Calu3 (cell line): Measurements from ENCODE around the gene CRACR2A. TPM values are rescaled to one million over a fixed set of nuclear protein-coding genes. Genes with fewer than 3 reads are reported as not detected.

Experiments used
- BruUV-seq: library from RNA; stranded (reverse); fragments of 400-500 nt; replicated peaks from 2 replicates; lab custom pipeline; 2021; lab: Mats Ljungman, UMichigan
- CTCF ChIA-PET: fragments of 300-600 bp; sonication (Branson Sonifier 250); formaldehyde crosslinking; loops from one replicate; lab custom pipeline; 2022; ENCODE audit warnings: antibody characterized with exemption; lab: Charles Lee
- DNase-seq: peaks from one replicate; pipeline ENCODE4 v3.0.0; 2022
- H3K27ac Mint-ChIP-seq: one replicate; pipeline ENCODE4 v1.8.0; 2022; ENCODE audit warnings: mixed read lengths; ENCODE audit not compliant: unreplicated experiment
- H3K27me3 Mint-ChIP-seq: one replicate; pipeline ENCODE4 v1.8.0; 2022; ENCODE audit warnings: mixed read lengths; ENCODE audit not compliant: unreplicated experiment
- H3K36me3 Mint-ChIP-seq: one replicate; pipeline ENCODE4 v1.8.0; 2022; ENCODE audit warnings: mild to moderate bottlenecking, moderate library complexity, mixed read lengths; ENCODE audit not compliant: insufficient read depth, unreplicated experiment
- H3K4me1 Mint-ChIP-seq: one replicate; pipeline ENCODE4 v1.8.0; 2022; ENCODE audit warnings: mild to moderate bottlenecking, low read depth, mixed read lengths; ENCODE audit not compliant: unreplicated experiment
- H3K4me3 Mint-ChIP-seq: one replicate; pipeline ENCODE4 v1.8.0; 2022; ENCODE audit warnings: mild to moderate bottlenecking, low read depth, moderate library complexity, mixed read lengths; ENCODE audit not compliant: unreplicated experiment
- H3K9me3 Mint-ChIP-seq: one replicate; pipeline ENCODE4 v1.8.0; 2022; ENCODE audit warnings: low read depth, mixed read lengths; ENCODE audit not compliant: unreplicated experiment
- CTCF ChIP-seq: fragments of 200-600 bp; IDR thresholded peaks from one replicate; pipeline ENCODE4 v1.8.0; 2022; ENCODE audit warnings: antibody characterized with exemption; ENCODE audit not compliant: unreplicated experiment
- intact Hi-C: fragments of 100-400 bp; cut with micrococcal nuclease; formaldehyde crosslinking; loops from one replicate; pipeline ENCODE4 v1.10.0; 2022; ENCODE audit not compliant: unreplicated experiment
- total RNA-seq: library from RNA; stranded (reverse); gene quantifications from 2 replicates; pipeline ENCODE4 v1.2.3, GENCODE V29; 2022

The CRACR2A gene
- total RNA-seq, 1 experiment from 2014 or later, result 9.5 TPM

GRCh38 chr12:3770891-3771290 is 18.0 kb upstream of the CRACR2A start:
- H3K36me3 Mint-ChIP-seq, result no peaks in the 10 kb centered on the region
- no peaks in the 10 kb centered on the region for H3K9me3 Mint-ChIP-seq
- no peak for DNase-seq
- no TSS peak for BruUV-seq
- TF ChIP-seq CTCF, result no peak
- no peak overlapping the region for H3K4me3 Mint-ChIP-seq
- H3K27ac Mint-ChIP-seq, result no peak overlapping the region
- peaks cover 12% of the 10 kb centered on the region for H3K4me1 Mint-ChIP-seq
- intact Hi-C loops, result no loop called here
- CTCF ChIA-PET, result interaction anchor here (1.3 kb wide), 1 partner anchor 471 kb away, joined by 6 read pairs; no protein-coding TSS in a partner anchor
- H3K27me3 Mint-ChIP-seq, result no peaks in the 10 kb centered on the region

- TF ChIP-seq CTCF, result no peak
- no peaks in the 10 kb centered on the region for H3K36me3 Mint-ChIP-seq
- CTCF ChIA-PET, result interaction anchor here (0.5 to 1.2 kb wide), 3 partner anchors 8 to 469 kb away, joined by 3 to 9 read pairs (median 3); no protein-coding TSS in a partner anchor
- BruUV-seq, result no TSS peak
- H3K9me3 Mint-ChIP-seq, result no peaks in the 10 kb centered on the region
- H3K4me1 Mint-ChIP-seq, result peaks cover 12% of the 10 kb centered on the region
- peak overlapping the region; percentile 22 for H3K27ac Mint-ChIP-seq
- DNase-seq, result no peak
- no peak overlapping the region for H3K4me3 Mint-ChIP-seq
- H3K27me3 Mint-ChIP-seq, result no peaks in the 10 kb centered on the region
- intact Hi-C loops, result no loop called here
Observed at GRCh38 chr12:3768911-3769447, 16.1 kb upstream of the CRACR2A start.

GRCh38 chr12:3761116-3761735 is 8.3 kb upstream of the CRACR2A start:
- Mint-ChIP-seq H3K36me3 (no peaks in the 10 kb centered on the region), H3K27ac (no peak overlapping the region), H3K4me1 (no peaks in the 10 kb centered on the region), H3K27me3 (peaks cover 25% of the 10 kb centered on the region), H3K9me3 (peaks cover 9% of the 10 kb centered on the region), H3K4me3 (no peak overlapping the region)
- intact Hi-C loops, result no loop called here
- CTCF ChIA-PET, result no interaction called here
- DNase-seq, result no peak
- BruUV-seq, result no TSS peak
- TF ChIP-seq CTCF, result no peak

GRCh38 chr12:3759878-3760277 is 7.0 kb upstream of the CRACR2A start:
- Mint-ChIP-seq H3K36me3 (no peaks in the 10 kb centered on the region), H3K4me1 (no peaks in the 10 kb centered on the region), H3K27me3 (peaks cover 29% of the 10 kb centered on the region), H3K4me3 (no peak overlapping the region), H3K27ac (no peak overlapping the region), H3K9me3 (peaks cover 9% of the 10 kb centered on the region)
- no peak for TF ChIP-seq CTCF
- BruUV-seq, result no TSS peak
- CTCF ChIA-PET, result no interaction called here
- no peak for DNase-seq
- intact Hi-C loops, result no loop called here
